Spleen (tissue), 7 donors: ENCODE data around the gene NXPH3.

Source experiments
- POLR2A ChIP-seq, 3 donors: fragments of 450-650 bp; IDR thresholded peaks; one replicate each; pipeline ENCODE4 v1.5.1; 2017; ENCODE audit warnings: antibody characterized with exemption in 3 of 3, mild to moderate bottlenecking in 1 of 3
- TF ChIP-seq, protein P1 (sequence below), 11 experiments: fragments of 200-600 bp in 7 of 11; fragments of 450-650 bp in 4 of 11; sonication (generic) in 4 of 11; IDR thresholded peaks in 8 of 11; conservative IDR thresholded peaks in 3 of 11; 1 replicate in 7 of 11; 2 replicates in 4 of 11; pipeline versions ENCODE4 v1.4.0 to v1.8.0; 2016 to 2021; ENCODE audit warnings: antibody characterized with exemption in 11 of 11, inconsistent platforms in 4 of 11, mild to moderate bottlenecking in 1 of 11
- donor health status: DM: no; HTN: no; CAD: no; lungs with moderate emphysema.
- donor health status: DM: no; HTN: no; CAD: no.
- donor health status: DM: no; HTN: no; CAD: no.

DNA sequence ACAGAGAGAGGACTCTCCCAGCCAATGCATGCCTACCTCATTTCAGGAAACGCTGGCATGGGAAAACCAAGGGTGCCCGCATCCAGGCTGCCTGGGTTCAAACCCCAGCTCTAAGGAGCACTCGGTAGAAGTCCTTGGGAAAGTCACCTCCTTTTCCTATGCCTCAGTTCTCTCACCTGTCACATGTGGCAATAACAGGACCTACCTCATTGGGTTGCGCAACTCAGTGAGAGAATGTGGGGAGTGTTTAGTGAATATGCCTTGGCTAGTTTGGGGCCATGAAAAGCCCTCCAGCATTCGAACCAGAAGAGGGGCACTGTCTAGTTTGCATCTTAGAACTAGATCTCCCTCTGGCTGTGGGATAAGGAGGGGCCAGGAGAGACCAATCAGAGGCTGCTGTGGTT is 9.0 kb upstream of the NXPH3 start:
- TF ChIP-seq, protein P1, sequence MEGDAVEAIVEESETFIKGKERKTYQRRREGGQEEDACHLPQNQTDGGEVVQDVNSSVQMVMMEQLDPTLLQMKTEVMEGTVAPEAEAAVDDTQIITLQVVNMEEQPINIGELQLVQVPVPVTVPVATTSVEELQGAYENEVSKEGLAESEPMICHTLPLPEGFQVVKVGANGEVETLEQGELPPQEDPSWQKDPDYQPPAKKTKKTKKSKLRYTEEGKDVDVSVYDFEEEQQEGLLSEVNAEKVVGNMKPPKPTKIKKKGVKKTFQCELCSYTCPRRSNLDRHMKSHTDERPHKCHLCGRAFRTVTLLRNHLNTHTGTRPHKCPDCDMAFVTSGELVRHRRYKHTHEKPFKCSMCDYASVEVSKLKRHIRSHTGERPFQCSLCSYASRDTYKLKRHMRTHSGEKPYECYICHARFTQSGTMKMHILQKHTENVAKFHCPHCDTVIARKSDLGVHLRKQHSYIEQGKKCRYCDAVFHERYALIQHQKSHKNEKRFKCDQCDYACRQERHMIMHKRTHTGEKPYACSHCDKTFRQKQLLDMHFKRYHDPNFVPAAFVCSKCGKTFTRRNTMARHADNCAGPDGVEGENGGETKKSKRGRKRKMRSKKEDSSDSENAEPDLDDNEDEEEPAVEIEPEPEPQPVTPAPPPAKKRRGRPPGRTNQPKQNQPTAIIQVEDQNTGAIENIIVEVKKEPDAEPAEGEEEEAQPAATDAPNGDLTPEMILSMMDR (IDR thresholded peaks at IDR 0.05 in 8 of 11, conservative IDR thresholded peaks at IDR 0.05 in 3 of 11), result no peak
- no peak for TF ChIP-seq POLR2A (IDR thresholded peaks at IDR 0.05)
